OCI-M1 (cell line): ENCODE results near the gene GLI2.

Experiments used
- DNase-seq: peaks from one replicate; lab custom pipeline; 2025; lab: John Stamatoyannopoulos, UW

Gene GLI2

DNA sequence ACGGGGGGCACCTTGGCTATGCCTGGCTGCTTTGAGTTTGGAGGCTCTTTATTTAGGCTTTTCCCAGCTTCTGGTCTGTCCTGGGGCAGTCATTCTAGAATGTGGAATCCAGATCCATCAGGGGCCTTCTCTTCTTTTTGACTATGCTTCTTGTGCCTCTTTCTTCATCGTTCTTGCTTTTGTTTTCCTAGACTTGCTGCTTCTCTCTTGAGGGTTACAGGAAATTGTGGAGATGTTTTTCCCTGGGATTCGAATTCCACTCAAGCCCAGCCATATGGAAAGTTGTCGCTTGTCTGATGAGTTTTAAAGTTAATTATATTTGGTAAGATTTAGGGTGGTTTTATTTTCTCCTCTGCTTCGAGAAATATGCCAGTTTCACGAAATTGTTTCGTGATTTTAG, 2.4 kb downstream of the GLI2 start:
- DNase-seq: no peak

DNA sequence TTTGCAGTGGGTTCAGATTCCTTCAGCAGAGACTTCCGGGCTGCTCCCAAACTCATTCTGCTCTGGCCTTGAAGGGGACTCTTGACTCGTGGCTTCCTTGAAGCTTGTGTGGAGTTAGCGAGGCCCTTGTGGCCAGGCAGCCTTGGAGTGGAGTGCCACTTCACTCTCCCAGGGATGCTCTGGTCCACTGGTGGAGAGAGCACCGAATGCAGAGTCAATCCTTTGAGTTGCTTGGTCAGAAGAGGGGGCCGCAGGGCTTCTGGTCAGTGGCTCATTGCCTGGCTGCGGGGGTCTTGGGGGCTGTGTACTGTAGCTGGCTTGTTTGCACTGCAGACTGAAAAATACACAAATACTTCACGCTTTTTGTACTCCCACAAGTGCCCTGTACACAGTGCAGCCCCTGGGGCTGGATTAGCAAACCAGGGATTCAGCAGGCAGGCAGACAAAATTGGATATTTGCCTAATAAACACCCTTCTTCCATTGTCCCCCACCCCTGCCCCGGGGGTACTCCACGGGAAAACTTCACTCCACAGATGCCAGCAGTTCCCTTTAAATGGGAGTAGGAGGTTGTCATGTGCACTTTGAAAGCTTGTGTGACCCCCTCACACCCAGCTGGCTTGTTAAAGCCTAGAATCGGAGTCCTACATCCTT, 3.2 kb downstream of the GLI2 start:
- no peak for DNase-seq

DNA sequence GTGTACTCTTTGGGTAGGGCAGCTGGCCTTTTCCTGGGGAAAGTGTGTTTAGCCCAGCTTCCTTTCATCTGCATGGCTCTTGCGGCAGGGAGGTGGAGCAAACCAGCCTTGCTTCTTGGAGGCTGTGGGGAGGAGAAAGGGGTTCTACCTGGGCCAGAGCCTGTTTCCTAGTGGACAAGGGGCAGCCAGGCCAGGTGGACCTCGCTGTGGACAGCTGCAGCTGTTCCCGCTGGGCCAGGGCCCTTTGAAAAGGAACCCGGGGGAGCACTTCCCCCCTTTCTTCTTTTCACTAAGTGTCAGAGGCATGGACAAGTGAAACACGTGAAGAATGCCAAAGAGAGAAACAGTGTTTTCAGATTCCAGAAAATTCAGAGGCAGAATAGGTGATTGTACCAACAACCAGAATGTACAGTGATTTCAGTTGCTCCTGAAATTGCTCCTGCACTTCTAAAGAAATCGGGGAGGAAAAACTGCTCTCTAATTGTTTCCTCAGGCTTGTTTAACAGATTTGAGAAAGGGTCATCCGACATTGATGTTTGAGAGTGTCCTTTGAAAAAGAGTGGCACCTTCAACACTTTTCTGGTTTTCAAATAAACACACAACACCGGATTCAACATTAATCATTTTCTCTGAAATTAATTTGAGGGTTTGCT, 3.9 kb downstream of the GLI2 start:
- DNase-seq: no peak

- DNase-seq: no peak
Measured at GRCh38 chr2:120740375-120740764, 4.7 kb downstream of the GLI2 start.

DNA sequence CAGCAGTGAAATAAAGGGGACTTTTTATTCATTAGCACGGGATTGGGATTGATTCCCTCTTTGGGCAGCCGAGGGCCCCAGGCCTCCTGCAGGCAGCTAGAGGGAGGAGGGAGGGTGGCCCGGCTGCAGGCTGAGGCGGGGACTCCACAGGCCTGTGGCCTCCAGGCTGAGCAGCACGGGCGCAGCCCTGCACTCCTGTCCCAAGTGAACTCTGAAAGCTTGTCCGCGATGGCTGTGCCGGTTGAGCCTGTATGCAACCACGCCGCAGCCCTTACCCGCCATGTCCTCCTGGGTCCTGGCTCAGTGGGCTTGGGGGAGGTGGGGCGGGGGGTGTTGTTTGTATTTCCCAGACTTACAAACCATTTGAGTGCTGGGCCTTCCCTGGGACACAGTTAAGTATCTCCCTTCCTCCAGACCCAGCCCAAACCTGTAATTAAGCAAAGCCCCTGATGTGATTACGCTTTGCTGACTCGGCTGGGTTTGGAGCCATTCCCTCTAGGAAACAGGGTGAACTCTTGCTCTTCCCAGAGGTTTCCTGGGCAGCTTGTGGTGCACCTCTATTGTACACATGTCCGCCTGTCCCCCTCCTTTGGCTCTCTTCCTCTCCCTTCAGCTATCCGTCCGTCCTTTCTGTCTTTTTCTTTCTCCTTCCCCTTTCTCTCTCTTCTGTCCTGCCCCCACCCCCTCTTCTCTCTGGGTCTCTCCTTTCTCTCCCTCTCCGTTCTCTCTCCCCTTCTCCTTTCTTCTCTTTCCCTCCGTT, 5.3 kb downstream of the GLI2 start:
- no peak for DNase-seq

- no peak for DNase-seq
Measured at GRCh38 chr2:120741571-120742561, 6.2 kb downstream of the GLI2 start.

DNA sequence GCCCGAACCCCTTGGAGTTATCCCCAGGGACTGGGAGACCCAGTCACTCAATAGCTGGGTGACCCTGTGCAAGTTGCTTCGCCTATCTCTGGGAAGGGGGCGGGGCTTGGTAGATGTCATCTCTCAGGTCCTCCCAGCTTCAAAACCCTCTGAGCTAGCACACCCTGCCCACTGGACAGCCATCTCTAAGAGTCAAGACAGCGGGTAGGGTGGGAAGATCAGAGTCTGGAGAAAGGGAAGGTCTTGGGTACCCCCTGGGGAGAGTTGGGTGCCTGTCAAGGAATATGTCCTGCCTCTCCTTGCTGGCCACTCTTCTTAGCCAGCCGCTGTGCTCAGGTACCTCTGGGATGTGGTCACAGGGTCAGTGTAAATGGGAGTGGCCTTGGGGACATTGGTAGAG, 8.0 kb downstream of the GLI2 start:
- no peak for DNase-seq

- DNase-seq: no peak
Measured at GRCh38 chr2:120744817-120745216, 9.1 kb downstream of the GLI2 start.

DNA sequence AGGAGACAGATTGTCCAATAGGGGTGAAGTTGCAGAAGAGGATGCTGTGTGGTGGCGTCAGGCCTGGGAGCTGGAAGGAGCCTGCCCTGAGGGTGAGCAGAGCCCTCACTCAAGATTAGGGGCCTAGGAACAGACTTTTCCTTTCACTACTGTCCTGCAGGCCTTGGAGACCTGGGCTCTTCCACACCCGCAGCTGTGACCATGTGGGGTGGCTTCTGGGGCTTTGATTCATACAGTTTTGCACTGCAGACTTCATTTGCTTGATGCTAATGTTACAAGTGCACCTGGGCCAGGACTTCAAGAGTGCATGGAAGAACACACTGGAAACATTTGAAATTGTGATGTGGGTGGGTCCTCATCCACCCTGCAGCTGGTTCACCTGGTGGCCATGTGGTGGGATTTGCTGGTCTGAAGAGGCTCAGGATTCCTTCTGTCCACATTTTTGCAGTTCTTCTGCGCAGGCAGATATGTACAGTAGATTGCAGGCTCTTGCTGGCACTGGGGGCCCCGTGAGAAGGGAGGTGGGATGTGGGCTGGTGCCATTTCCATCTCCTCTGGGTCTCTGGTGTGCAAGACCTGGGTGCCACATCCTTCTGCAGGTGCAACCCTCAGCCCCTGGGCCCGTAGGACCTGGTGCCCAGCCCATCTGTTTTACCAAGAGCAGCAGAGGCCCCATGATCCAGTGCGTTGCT, 9.9 kb downstream of the GLI2 start:
- DNase-seq: no peak

DNA sequence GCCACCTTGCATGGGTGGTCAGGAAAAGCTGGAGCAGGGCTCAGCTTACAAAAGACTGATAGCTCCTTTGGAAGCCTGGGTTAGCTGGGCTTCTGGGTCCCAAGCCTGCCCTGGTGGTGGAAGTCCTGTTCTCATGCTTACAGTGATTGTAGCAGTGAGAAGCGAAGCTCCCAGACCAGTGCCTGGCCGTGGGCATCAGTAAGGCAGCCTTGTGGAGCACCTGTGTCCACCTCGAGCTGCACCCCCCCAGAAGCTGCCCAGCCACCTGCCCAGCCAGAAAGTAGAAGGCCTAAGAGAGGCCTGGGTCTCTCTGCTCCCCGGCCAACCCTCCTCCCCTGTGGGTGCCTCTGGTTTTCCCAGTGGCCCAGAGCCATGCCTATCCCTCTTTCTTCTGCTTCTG, 10.5 kb downstream of the GLI2 start:
- no peak for DNase-seq

GRCh38 chr2:120747281-120747680, 11.6 kb downstream of the GLI2 start:
- DNase-seq: no peak

- DNase-seq: no peak
Measured at GRCh38 chr2:120747706-120748105, 12.0 kb downstream of the GLI2 start.

GRCh38 chr2:120748310-120748709, 12.6 kb downstream of the GLI2 start:
- DNase-seq: no peak

DNA sequence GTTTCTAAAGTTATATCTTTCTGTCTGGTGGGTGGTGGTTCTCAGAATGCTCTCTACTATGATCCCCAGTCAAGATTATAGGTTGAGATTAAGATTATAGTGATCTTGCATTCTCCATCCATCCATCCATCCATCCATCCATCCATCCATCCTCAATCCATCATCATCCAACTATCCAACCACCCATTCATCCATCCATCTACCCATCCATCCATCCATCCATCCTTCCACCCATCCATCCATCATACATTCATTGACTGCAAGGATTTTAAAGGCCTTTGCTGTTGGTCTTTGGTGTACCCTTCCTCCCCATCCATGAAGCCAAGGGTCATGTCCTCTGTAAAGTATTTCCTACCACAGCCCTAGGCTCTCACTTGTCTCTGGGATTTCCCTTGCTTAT, 13.1 kb downstream of the GLI2 start:
- no peak for DNase-seq

DNA sequence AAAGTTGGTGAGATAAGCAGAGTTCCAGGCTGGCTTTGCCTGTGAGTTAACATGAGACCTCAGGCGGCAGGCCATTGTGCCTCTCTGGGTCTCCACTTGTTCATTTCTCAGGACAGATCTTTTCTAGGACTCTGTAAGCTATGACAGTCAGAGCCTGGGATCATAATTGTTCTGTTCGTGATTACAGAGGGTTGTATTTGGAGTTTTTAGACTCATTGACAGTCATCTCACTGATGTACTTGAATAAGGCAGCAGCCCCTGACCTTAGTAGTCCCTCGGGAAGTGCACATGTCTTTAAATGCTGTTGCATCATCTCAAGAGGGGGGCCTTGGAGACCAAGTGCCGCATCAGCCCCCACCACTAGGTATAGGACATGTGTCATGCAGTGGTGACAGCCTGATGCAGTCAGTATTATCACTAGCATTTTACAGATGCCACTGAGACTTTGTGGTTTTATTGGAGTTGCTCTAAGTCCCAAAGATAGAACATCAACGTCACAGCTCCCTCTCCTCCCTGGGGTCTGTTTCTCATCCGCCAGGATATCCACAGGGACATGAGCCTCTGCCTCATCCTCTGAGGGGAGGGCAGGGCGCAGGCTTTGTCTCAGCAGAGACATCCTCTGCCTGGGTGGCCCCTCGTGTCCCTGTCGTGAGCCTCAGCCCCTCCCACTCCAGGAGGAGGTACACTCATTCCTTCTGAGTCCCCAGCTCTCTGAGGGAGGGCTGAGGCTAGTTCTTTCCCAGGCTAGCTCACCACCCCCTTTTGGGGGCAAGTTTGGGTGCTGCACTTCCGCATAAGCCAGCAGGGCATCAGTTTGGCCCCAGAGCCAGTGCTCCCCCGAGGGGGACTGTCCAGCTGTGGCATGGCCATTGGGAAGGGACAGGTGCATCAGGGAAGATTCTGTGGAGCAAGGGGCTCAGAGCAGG, 14.1 kb downstream of the GLI2 start:
- DNase-seq: peak; percentile 48

GRCh38 chr2:120750488-120751210, 15.0 kb downstream of the GLI2 start:
- no peak for DNase-seq

GRCh38 chr2:120751553-120751952, 15.9 kb downstream of the GLI2 start:
- DNase-seq: no peak

DNA sequence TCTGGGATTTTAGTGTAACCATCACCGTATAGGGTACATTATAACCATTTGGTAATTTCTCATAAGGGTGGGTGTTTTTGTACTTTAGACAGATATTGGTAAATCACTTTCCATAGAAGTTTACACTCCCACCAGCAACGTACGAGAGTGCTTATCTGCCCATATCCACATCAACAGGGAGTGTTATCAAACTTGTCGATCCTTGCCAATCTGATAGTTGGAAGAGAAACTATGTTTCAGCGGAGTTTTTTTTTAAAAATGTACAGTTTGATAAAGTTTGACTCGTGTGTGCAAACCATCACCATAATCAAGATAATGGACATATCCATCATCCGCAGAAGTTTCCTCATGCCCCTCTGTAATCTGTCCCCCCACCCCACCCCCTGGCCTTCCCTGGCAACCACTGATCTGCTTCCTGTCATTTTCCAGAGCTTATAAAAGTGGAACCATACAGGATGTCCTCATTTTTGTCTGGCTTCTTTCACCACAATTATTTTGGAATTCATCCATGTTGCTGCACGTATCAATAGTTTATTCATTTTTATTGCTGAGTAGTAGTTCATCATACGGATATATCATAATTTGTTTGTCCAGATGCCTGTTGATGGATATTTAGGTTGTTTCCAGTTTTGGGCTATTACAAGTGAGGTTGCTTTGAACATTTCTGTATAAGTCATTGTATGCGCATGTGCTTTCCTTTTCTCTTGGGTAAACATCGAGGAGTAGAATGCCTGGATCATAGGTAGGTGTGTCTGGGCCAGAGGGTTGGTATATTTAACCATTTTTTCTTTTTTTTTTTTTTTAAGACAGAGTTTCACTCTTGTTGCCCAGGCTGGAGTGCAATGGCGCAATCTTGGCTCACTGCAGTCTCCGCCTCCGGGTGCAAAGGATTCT, 18.6 kb downstream of the GLI2 start:
- no peak for DNase-seq
